HTERT RPE-1 (cell line): ENCODE results near the gene CTTN.
"Not testable (repeated sequence)": the region's sequence is repeated elsewhere in the genome, so short reads cannot be mapped to it uniquely, and the experiment has no call there.

Source experiments
- in situ Hi-C: fragments of 300-500 bp; cut with MboI; formaldehyde crosslinking; loops from 4 replicates; pipeline ENCODE4 v1.14.3; 2020; ENCODE audit warnings: low sequenced_read_pairs

Gene CTTN

DNA sequence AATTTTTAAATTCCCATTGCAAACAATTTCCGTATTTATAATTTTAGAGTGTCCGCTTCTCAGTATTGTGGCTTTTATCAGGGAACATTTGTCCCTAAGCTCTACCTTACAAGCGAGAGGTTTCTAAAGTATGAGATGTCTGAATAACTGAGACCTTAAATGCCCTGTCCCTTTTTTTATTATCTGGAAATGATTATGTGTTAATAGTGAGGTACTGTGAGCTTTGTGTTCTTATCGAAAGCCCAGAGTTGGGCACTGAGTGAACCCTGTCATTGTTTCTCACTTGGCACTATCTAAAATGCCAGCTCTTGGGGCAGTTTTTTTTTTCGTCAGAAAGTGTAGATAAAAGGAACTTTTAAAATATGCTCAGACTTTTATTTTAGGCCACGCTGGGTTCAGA, 9.5 kb downstream of the CTTN start:
- in situ Hi-C loops: no loop called here

DNA sequence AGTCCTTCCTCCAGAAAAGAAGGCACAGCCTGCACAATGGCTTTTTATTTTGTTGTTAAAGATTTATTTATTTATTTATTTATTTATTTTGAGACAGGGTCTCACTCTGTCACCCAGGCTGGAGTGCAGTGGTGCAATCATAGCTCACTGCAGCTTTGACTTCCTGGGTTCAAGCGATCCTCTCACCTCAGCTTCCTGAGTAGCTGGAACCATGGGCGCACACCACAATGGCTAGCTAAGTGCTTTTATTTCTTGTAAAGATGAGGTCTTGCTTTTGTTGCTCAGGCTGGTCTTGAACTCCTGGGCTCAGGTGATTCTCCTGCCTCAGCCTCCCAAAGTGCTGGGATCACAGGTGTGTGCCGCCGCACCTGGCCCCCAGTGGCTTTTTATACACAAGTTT, 10.0 kb downstream of the CTTN start:
- in situ Hi-C loops: not testable (repeated sequence)

DNA sequence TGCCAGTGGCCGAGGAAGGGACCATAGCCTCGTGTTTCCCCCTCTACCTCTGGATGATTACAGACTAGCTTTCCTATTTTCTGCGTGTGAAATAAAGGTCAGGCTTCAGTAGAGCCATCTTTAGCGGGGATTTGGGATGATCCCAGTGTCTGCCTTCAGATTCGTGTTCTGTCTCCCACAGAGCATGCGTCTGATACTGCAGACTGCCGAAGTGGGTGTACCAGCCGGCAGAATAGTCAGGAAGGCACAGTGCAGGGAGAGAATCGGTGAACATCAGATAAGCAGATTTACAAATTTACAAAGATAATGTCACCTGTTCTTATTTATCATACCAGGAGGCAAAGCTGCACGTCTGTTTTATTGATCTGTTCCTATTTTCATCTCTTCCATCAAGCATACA, 11.1 kb downstream of the CTTN start:
- in situ Hi-C loops: no loop called here

DNA sequence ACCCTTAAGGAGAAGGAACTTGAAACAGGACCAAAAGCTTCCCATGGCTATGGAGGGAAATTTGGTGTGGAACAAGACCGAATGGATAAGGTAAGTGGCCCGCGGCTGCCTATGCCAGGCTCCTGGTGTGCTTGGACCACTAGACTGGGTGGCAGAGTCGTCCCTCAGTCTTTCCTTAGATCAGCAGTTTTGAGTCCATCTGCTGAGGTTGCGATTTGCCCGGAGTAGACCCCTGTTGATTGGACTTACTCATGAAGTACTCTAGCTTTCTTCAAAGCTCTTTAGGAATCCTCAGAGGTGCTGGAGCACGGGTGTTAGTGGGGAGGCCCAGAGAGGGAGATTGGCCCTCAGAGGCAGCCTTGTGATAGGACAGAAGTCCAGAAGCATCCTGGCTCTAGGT, 11.5 kb downstream of the CTTN start:
- in situ Hi-C loops: no loop called here

DNA sequence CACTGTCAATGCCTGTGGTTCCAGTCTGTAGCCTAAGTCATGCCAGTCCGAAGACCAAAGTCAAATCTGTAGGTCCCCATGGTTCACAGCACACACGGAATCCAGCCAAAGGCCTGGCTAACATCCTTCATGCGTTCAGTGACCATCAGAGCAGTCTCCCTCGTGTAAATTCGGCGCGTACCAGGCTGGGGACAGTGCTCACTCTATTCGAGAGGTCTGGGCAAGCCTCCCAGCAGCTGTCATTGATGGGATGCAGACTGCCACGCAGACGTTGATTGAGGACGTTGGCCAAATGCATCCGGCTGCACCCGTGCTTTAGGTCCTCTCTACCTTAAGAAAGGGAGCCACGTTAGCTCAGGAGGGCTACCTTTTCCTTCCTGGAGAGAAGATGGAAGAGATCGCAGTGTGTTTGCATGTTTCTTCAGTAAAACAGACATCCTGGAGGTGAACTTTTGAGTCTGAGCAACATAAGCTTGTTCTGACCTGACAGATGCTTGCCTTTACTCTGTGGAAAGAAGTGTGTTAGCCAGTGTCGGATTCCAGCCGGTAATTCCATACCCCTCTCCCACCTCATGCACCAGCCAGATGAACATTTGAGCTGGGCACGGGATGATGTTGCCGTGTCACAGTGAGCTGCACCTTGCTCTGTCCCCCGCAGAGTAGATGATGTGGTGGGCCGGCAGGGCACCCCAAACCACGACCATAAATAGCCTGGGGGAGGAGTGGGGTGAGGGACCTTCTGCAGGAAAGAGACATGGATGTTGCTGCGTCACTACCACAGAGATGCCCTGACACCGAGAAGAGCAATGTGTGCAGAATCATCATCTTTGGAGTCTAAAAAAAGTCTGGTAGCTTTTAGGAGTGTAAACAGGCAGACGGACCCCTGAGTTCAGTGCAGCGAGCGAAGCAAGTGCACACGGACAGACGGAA, 12.2 kb downstream of the CTTN start:
- in situ Hi-C loops: no loop called here

DNA sequence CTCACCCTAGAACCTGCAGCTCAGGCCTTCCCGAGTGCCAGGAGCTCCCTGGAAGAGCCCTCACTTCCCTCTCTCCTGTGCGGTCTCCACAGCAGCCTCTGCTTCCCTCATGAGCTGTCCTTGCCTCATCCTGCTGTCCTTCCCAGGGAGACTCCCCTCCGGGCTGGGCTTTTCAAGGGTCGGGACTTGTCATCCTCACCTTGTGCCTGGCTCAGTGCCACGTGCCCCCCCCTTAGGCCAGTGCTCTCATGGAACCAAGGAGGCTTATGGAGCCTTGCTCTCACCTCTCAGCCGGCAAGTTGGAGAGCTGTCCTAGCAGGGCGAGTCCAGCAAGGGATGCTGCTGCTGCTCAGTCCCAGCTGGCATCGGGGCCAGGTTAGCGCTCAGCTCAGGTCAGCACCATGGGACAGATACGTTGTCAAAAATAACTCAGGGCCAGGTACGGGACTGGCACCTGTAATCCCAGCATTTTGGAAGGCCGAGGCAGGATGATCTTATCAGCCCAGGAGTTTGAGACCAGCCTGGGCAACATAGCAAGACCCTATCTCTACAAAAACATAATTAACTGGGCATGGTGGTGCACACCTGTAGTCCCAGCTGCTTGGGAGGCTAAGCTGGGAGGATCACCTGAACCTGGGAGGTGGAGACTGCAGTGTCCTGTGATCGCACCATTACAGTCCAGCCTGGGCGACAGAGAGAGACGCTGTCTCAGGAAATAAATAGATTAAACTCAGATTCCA, 13.6 kb downstream of the CTTN start:
- in situ Hi-C loops: no loop called here

DNA sequence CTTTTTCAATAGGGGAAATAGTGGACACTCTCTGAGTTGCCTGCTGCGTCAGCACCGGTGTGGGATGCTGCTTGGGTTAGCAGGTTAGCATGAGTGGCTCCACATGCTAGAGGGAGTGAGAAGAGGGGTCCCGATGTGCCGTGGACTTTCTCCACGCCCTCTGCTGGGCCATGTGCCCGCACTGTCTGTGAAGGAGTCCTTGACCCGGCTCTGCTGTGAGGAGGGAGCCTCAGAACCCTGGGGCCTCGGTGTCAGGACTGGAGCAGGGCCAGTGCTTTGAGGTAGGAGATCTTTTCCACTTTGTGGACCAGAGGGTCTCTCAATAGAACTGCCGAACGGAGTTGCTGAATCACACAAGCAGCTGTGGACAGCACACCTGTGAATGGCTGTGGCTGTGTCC, 14.8 kb downstream of the CTTN start:
- in situ Hi-C loops: no loop called here

DNA sequence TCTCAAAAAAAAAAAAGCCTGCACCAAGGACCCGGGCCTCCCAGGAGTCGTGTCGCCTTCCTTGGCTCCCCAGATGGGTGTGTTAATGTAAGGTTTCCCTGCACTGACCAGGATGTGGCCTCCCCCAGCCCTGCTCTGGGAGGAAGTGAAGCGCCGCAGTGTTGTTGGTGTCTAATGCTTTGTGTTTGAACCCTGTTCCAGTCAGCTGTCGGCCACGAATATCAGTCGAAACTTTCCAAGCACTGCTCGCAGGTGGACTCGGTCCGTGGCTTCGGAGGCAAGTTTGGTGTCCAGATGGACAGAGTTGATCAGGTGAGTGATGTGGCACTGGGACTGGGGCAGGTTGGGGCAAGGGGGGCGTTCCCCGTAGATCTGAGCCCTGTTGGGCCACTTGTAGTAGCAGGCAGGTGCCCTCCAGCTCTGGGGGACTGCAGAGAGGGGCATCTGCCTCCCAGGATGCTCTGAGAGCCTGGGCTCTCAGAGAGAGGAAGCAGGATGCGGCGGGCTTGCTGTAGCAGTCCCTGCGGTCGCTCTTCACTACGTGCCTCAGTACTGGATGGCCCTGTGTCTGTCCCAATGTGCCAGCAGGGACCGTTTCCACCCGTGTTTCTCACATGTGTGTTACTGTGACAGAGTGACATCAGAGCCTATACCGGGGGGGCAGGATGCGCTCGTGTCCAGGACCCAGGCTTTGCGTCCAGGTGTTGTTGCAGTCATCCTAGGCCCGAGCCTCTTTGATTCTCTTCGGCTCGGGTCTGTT, 16.2 kb downstream of the CTTN start:
- in situ Hi-C loops: no loop called here

DNA sequence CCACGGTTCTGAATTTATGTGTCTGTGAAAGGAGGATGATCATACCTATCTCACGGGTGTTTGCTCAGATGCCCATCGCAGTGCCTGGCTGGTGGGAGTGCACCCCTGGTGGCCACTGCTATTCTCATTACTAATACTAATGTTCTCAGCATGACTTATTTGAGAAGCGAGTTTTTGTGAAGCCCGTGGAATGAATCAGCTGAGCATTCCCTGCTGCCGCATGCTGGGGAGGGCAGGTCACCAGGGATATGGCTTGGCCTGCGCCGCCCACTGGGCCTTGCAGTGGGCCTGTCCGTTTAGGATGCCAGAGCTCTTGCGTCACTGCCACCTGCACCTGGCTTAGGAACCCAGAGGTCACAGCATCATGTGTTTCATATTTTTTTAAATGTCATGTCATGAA, 16.9 kb downstream of the CTTN start:
- in situ Hi-C loops: no loop called here

DNA sequence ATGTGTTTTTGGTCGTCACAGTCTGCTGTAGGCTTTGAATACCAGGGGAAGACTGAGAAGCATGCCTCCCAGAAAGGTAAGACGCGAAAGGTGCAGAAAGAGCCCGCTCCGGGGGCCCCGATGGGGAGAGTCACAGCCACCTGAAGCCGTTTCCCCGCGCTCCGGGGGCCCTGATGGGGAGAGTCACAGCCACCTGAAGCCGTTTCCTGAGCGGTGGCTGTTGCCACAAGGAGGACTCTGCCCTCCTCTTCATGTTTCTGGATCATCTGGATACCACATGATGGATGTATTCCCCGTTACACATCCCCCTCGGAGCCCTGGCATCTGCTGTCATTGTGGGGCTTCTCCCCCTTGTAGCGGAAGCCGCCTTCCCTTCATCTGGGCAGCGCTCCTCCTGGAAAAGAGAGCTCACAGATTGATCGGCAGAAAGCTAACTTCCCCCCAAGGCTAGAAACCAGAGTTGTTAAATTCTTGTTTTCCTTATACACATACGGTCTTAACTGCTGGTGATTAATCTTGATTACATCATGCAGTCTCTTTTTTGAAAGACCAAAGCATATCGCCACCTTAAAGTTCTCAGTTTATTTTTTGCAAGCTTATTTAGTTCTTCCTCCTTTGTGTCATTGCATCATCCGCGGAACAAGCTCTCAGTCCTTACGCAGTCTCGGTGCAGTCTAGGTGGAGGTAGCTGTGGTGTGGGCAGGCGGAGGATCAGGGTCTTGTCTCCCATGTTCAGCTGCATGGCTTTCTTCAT, 17.5 kb downstream of the CTTN start:
- in situ Hi-C loops: no loop called here

DNA sequence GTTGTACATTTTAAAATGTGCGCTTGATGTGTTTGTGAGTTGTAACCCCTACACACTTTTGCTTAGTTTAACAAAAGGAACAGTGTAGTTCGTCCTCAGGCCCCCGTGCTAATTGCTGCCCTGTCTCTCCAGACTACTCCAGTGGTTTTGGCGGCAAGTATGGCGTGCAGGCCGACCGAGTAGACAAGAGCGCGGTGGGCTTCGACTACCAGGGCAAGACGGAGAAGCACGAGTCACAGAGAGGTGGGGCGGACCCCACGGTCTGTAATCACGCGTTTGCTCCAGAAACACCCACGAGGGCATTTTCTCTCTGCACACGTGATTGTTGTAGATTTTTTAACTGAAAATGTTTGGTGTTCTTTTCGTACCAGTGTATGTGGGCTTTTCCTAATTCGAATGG, 18.6 kb downstream of the CTTN start:
- in situ Hi-C loops: no loop called here

DNA sequence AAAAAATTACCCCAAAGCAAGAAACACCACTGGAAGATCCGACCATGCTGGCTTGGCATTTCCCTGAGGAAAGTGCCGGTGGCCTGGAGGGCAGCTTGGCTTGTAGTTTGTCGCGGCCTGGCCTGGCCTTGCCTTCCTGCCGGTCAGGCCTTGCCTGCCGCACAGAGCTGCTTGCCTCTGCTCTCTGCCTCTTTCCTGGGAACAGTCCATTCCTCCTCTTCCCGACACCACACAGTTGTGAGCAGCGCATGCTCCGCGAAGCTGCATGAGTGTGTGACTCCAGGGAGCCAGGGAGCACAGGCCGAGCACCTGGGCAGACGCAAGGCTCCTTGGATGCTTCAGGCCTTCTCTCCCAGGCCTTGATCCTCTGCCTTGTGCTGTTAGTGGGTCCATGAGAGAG, 19.8 kb downstream of the CTTN start:
- in situ Hi-C loops: no loop called here

DNA sequence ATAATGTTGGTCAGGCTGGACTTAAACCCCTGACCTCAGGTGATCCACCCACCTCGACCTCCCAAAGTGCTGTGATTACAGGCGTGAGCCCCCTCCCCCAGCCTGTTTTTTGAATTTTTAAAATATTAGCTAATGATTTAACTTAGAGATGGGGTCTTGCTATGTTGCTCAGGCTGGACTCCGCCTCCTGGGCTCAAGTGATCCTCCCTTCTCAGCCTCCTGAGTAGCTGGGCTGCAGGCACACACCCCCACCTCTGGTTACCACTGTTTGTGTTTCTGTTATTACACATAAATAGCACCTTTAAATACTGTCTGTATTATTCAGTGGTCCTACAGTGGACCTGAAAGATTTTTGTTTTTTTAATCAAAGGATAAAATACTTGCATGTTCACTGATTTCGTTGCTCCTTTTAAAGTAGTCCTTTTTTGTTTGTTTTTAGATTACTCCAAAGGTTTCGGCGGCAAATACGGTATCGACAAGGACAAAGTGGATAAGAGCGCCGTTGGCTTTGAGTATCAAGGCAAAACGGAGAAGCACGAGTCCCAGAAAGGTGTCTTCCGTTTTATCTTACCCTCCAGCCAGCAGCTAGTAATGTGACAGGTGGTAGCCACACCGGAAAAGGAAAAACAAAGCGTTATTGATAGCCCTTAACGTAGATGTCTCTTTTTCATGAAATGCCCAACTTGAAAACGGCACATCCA, 21.1 kb downstream of the CTTN start:
- in situ Hi-C loops: no loop called here

DNA sequence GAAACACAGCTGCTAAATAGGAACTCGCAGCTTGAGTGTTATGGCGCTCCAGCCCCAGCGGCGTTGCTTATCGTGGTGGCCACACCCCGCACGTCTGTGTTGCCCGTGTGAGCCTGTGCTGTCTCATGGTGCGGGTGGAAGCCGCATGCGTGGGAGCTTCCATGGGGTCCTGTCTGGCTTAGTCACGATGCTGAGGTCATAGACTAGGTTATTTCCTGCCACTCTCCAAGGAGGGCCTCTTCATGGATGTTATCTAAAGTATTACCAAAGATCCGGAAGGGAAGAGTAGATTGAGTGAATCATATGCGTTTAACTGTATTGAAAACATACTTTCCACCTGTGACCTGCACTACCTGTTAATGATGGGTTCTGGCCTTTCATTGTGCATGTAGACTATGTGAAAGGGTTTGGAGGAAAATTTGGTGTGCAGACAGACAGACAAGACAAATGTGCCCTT, 21.7 kb downstream of the CTTN start:
- in situ Hi-C loops: no loop called here

DNA sequence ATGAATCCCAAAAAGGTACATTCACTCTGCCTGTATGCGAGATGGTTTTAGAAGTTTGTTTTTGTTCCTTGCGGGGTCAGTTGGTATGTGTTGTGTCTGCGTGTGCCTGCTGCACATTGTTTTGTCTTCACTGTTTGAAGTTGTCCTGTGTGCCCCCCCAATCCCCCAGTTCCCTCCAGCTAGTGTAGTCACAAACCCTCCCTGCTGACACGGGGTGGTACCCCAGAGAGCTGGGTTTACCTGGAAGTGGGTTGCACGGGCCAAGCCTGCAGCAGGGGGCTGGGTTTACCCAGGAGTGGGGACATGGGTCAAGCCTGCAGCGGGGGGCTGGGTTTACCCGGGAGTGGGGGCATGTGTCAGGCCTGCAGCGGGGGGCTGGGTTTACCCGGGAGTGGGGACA, 22.2 kb downstream of the CTTN start:
- in situ Hi-C loops: no loop called here

DNA sequence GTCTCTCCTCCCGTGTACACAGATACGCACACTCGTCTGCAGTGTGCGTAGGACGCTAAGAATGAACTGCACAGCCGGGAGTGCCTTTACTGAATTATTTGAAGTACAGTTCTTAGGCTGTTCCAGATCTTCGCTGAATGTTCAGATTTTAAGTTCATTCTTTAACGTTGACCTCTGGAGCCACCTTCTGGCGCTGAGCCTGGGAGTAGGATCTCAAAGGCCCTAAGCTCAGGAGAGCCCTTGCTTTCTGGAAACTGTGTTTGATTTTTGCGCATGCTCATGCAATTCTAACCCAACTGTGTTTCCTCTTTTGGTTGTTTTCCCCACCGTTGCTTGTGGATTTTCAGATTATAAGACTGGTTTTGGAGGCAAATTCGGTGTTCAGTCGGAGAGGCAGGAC, 22.8 kb downstream of the CTTN start:
- in situ Hi-C loops: no loop called here

DNA sequence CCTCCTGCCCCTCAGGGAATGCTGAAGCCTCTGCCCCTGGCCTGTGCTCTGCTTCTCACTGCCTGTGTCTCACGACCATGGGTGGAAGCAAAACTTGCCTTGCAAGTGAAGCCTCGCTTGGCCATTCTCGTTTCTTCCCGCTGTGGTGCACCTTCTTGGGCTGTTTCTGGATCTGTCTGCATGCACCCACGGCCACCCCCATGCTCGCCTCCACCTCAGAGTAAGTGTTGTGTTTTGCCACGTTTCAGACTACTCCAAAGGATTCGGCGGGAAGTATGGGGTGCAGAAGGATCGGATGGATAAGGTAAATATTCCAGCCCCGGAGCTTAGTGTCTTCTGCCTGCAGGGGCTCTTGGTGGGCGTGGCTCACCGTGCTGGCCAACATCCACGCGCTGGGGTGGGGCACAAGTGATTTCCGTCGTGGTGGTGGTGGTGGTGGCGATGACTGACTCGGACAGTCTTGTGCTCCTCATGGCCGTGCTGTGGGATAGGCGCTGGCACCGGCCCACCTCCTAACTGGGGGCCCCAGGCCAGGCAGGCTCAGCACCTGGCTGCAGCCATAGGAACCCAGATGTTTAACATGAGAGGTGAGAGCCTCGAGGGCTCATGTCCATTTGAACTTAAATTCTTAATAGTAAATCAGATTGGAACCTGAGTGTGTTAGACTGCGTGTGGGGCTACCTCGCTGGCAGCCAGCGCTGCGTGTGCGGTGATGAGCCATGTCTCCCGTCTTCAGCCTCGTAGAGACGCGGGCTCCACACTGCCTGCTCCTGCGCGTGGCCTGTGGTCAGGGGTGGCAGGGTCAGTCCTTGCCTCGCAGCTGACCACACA, 24.6 kb downstream of the CTTN start:
- in situ Hi-C loops: no loop called here

DNA sequence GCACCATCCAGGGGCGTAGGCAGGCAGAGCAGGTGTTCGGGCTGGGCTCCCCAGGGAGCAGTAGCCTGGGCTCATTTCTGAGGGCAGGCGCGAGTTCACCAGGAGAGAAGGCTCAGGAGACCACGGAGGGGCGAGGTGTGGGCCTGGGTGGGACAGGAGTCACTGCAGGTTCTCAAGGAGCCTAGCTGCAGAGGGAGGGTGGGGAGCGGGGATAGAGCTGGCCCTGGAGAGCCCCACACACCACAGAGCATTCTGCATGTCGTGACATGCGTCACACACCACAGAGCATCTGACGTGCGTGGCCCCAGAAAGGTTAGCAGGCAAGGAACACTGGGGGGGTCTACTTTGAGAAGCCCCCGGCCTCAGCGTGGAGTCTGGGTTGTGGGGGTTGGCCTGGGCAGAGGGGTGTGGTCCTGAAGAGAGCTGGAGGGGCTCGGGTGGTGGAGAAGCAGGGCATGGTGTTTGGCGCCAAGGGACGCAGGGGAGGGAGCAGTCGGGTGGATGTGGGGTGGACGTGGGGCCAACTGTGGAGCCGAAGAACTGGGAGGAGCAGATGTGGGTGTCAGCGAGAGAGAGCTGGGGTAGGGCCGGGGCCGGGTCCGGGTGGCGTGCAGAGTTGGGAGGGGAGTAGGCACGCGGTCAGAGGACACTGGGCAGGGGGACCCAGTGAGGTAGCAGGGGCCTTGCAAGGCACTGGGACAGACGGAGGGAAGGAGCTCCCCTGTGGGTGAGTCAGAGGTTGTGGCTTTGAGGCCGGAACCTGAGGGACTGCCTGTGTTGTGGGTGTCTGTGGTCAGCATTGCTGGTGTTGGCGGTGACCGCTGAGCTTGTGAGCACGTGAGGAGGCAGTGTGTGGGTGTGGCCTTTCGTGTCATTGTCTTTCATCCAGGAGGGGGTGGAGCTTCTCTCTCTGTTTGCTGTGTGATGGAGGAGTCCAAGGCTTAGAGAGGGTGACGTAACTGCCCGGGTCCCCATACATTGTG, 25.5 kb downstream of the CTTN start:
- in situ Hi-C loops: no loop called here
